ENCODE results near the gene DOCK6.

Gene DOCK6

DNA sequence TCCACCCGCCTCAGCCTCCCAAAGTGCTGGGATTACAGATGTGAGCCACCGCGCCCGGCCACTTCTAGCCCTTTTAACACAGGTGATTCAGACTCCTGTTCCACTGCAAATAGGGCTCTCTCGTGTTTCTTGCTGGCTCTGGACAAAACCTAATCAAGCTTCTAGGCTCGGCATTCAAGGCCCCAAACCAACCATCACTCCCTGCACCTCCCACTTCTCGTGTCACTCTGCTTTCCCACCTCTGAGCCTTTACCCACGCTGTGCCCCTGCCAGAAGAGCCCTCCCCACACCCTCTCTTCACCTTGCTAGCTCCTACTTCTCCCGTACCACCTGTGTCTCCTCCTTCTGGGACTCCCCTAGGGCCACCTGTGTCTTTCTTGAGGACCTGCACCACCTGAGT lies 84.7 kb downstream of the DOCK6 start:
- in situ Hi-C loops (cut with MboI; ENCODE audit: low sequenced_read_pairs, unreplicated experiment) = no loop called here
- DNase-seq (ENCODE audit: low spot score) = no peak
- TF ChIP-seq, protein P1, sequence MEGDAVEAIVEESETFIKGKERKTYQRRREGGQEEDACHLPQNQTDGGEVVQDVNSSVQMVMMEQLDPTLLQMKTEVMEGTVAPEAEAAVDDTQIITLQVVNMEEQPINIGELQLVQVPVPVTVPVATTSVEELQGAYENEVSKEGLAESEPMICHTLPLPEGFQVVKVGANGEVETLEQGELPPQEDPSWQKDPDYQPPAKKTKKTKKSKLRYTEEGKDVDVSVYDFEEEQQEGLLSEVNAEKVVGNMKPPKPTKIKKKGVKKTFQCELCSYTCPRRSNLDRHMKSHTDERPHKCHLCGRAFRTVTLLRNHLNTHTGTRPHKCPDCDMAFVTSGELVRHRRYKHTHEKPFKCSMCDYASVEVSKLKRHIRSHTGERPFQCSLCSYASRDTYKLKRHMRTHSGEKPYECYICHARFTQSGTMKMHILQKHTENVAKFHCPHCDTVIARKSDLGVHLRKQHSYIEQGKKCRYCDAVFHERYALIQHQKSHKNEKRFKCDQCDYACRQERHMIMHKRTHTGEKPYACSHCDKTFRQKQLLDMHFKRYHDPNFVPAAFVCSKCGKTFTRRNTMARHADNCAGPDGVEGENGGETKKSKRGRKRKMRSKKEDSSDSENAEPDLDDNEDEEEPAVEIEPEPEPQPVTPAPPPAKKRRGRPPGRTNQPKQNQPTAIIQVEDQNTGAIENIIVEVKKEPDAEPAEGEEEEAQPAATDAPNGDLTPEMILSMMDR (IDR thresholded peaks at IDR 0.05; ENCODE audit: borderline replicate concordance, control extremely low read depth, extremely low read depth, insufficient read depth, missing control alignments) = no peak

DNA sequence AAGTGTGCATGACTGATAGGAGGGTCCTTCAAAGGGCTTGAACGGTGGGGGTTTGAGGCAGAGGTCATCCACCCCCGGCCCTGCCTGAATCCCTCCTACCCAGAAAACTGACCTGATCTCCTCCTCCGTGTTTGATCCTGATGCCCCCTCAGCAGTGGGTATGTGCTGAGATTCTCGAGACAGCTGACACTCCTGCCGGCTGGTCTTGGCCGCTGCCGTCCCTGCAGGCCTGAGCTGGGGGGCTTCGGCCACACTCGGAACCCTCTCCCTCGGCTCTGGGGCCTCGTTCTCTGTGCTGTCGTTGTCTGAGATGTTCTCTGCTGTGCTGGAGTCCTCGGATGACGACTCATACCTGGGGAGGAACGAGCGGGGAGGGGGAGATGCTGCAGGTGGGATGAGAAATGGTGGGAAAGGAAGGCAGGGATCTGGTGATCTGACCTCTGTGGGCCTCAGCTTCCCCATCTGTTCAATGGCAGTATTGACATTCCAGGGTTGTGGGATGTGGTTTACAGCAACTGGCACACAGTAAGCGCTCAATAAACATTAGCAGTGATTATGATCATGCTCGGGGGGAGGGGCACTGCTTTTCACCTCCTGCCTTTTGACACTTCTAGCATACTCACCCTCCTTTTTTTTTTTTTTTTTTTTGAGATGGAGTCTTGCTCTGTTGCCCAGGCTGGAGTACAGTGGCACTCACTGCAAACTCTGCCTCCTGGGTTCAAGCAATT lies 85.7 kb downstream of the DOCK6 start:
- in situ Hi-C loops (cut with MboI; ENCODE audit: low sequenced_read_pairs, unreplicated experiment) = no loop called here
- DNase-seq (ENCODE audit: low spot score) = no peak
- TF ChIP-seq, protein P1 (IDR thresholded peaks at IDR 0.05; ENCODE audit: borderline replicate concordance, control extremely low read depth, extremely low read depth, insufficient read depth, missing control alignments) = no peak

DNA sequence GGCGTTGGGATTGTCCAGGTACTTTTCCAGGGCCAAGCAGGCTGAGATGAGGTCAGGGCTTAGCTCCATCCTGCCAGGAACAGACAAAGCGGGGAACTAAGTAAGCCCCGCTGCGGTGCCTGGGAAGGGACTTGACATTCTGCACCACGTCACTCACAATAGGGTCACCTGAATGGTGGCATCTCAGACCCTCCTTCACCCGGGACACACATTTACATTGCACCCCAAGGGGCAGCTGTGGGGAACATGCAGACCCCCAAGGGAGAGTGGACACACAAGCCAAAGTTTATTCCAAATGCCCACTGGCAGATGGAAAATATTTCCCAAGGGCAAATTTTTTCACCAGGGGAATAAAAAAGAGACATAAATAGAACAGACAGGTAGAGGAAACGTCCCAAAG lies 86.4 kb downstream of the DOCK6 start:
- TF ChIP-seq, protein P1 (IDR thresholded peaks at IDR 0.05; ENCODE audit: borderline replicate concordance, control extremely low read depth, extremely low read depth, insufficient read depth, missing control alignments) = no peak
- in situ Hi-C loops (cut with MboI; ENCODE audit: low sequenced_read_pairs, unreplicated experiment) = no loop called here
- no peak for DNase-seq (ENCODE audit: low spot score)

DNA sequence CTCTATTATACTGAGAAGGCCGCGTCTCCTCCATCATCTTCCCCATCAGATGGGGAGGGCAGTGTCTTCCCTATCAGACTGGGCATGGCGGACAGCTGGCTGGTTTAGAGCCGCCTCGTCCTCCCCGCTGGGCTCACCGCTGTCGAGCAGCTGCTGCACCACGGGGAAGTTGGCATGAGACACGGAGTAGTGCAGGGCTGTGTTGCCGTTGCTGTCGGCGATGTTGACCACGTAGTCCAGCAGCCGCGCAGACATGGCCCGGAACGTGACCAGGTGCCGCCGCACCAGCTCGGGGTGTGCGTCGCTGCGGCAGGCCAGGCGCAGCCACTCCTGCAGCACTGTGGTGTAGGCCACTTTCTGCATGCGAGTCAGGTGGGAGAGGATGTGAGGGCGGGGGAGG lies 88.0 kb downstream of the DOCK6 start:
- in situ Hi-C loops (cut with MboI; ENCODE audit: low sequenced_read_pairs, unreplicated experiment) = no loop called here
- TF ChIP-seq, protein P1 (IDR thresholded peaks at IDR 0.05; ENCODE audit: borderline replicate concordance, control extremely low read depth, extremely low read depth, insufficient read depth, missing control alignments) = no peak
- DNase-seq (ENCODE audit: low spot score) = no peak

DNA sequence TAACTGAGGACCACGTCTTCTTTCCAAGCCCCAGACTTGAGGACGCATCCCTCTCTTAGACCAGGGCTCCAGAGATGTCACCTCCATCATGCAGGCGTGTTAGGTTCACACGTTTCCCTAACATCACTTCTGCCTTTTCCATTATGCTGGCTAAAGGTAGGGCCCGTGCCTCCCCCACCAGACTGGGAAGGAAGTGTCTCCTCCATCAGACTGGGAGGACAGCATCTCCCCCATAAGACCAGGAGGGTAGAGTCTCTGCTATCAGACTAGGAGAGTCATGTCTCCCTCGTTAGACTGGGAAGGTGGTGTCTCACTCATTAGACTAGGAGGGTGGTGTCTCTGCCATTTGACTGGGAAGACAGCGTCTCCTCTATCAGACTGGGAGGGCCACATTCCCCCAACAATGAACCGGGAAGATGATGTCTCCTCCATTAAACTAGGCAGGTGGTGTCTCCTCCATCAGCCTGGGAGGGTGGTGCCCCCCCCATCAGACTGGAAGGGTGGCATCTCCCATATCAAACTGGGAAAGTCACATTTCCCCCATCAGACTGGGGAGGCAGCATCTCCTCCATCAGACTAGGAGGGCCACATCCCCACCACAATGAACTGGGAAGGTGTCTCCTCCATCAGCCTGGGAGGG lies 88.7 kb downstream of the DOCK6 start:
- TF ChIP-seq, protein P1 (IDR thresholded peaks at IDR 0.05; ENCODE audit: borderline replicate concordance, control extremely low read depth, extremely low read depth, insufficient read depth, missing control alignments) = no peak
- in situ Hi-C loops (cut with MboI; ENCODE audit: low sequenced_read_pairs, unreplicated experiment) = no loop called here
- no peak for DNase-seq (ENCODE audit: low spot score)

DNA sequence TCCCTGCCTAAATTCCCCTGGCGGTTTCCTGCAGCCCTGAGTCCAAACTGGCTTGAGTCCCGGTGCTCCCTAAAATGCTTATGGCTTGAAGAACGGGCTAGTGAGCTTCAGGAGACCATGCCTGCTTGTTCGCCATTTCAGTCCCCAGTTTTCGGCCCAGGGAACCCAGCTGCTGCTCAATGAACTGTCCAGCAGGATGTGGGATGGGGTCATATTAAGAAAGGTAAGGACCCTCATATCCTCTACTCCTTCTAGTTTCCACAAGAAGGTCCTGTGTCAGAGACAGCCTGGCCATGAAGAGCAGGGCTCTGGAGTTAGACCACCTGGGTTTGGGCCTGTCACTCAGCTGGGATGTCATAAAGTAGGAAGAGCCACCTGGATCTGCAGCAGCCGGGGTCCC lies 89.7 kb downstream of the DOCK6 start:
- in situ Hi-C loops (cut with MboI; ENCODE audit: low sequenced_read_pairs, unreplicated experiment) = no loop called here
- TF ChIP-seq, protein P1 (IDR thresholded peaks at IDR 0.05; ENCODE audit: borderline replicate concordance, control extremely low read depth, extremely low read depth, insufficient read depth, missing control alignments) = no peak
- no peak for DNase-seq (ENCODE audit: low spot score)
